Astrocyte (in vitro differentiated cells and primary cell): ENCODE data around the gene CELA2B. TPM values are rescaled to one million over a fixed set of nuclear protein-coding genes. Genes with fewer than 3 reads are reported as not detected.

Source experiments
- DNase-seq: peaks from one replicate; pipeline ENCODE4 v3.0.0-alpha.2; 2010; ENCODE audit warnings: low read depth
- FAIRE-seq: peaks from 2 replicates; lab custom pipeline; 2011; peaks lifted over from hg19 to GRCh38; lab: Jason Lieb, UNC
- H2AFZ ChIP-seq: 2 replicates; pipeline ENCODE4 v1.6.0; 2012; ENCODE audit warnings: low read depth, low read length, inconsistent platforms
- H3K27ac ChIP-seq: 2 replicates; pipeline ENCODE4 v1.5.1; 2011; ENCODE audit warnings: low read depth, low read length, inconsistent platforms
- H3K27me3 ChIP-seq: 2 replicates; pipeline ENCODE4 v1.6.0; 2011; ENCODE audit warnings: low read length, inconsistent platforms; ENCODE audit not compliant: insufficient read depth
- H3K36me3 ChIP-seq: 2 replicates; pipeline ENCODE4 v1.5.1; 2011; ENCODE audit warnings: low read length, inconsistent platforms; ENCODE audit not compliant: insufficient read depth
- H3K4me1 ChIP-seq: 2 replicates; pipeline ENCODE4 v1.5.1; 2011; ENCODE audit warnings: low read length, inconsistent platforms; ENCODE audit not compliant: insufficient read depth
- H3K4me2 ChIP-seq: 2 replicates; pipeline ENCODE4 v1.6.0; 2012; ENCODE audit warnings: low read length, inconsistent platforms
- H3K4me3 ChIP-seq: 2 replicates; pipeline ENCODE4 v1.5.1; 2011; ENCODE audit warnings: low read depth, mild to moderate bottlenecking, low read length, inconsistent platforms; ENCODE audit not compliant: insufficient read depth
- H3K79me2 ChIP-seq: 2 replicates; pipeline ENCODE4 v1.6.0; 2012; ENCODE audit warnings: mild to moderate bottlenecking, low read length, inconsistent platforms; ENCODE audit not compliant: insufficient read depth
- H3K9ac ChIP-seq: 2 replicates; pipeline ENCODE4 v1.6.0; 2012; ENCODE audit warnings: mild to moderate bottlenecking, low read length, inconsistent platforms
- H3K9me3 ChIP-seq: 2 replicates; pipeline ENCODE4 v1.5.1; 2012; ENCODE audit warnings: low read depth, mild to moderate bottlenecking, low read length, inconsistent platforms; ENCODE audit not compliant: insufficient read depth
- H4K20me1 ChIP-seq: 2 replicates; pipeline ENCODE4 v1.6.0; 2012; ENCODE audit warnings: low read length, inconsistent platforms; ENCODE audit not compliant: insufficient read depth
- H3K27ac Mint-ChIP-seq: one replicate; pipeline ENCODE4 v1.8.0; 2021; ENCODE audit warnings: mild to moderate bottlenecking, mixed read lengths; ENCODE audit not compliant: unreplicated experiment
- H3K27me3 Mint-ChIP-seq: one replicate; pipeline ENCODE4 v1.8.0; 2021; ENCODE audit warnings: low read depth, mixed read lengths; ENCODE audit not compliant: unreplicated experiment
- H3K36me3 Mint-ChIP-seq: one replicate; pipeline ENCODE4 v1.8.0; 2021; ENCODE audit warnings: low read depth, mixed read lengths; ENCODE audit not compliant: unreplicated experiment
- H3K4me1 Mint-ChIP-seq: one replicate; pipeline ENCODE4 v1.8.0; 2021; ENCODE audit warnings: low read depth, mixed read lengths; ENCODE audit not compliant: unreplicated experiment
- H3K4me3 Mint-ChIP-seq: one replicate; pipeline ENCODE4 v1.8.0; 2021; ENCODE audit warnings: mild to moderate bottlenecking, moderate library complexity, mixed read lengths; ENCODE audit not compliant: unreplicated experiment
- H3K9me3 Mint-ChIP-seq: one replicate; pipeline ENCODE4 v1.8.0; 2021; ENCODE audit warnings: mild to moderate bottlenecking, mixed read lengths; ENCODE audit not compliant: unreplicated experiment
- CTCF ChIP-seq: IDR thresholded peaks from 2 replicates; pipeline ENCODE4 v1.5.1; 2011; ENCODE audit warnings: low read depth, mild to moderate bottlenecking, inconsistent platforms, low read length, moderate library complexity; ENCODE audit not compliant: insufficient read depth
- EZH2 ChIP-seq: IDR thresholded peaks from 2 replicates; pipeline ENCODE4 v1.6.1; 2012; ENCODE audit warnings: mild to moderate bottlenecking, low read length, inconsistent platforms; ENCODE audit not compliant: insufficient read depth
- total RNA-seq: library from RNA; stranded (reverse); gene quantifications from 2 replicates; pipeline ENCODE4 v1.2.1, GENCODE V29; 2021

CELA2B gene
- total RNA-seq, 1 donor from 2014 or later = not detected

DNA sequence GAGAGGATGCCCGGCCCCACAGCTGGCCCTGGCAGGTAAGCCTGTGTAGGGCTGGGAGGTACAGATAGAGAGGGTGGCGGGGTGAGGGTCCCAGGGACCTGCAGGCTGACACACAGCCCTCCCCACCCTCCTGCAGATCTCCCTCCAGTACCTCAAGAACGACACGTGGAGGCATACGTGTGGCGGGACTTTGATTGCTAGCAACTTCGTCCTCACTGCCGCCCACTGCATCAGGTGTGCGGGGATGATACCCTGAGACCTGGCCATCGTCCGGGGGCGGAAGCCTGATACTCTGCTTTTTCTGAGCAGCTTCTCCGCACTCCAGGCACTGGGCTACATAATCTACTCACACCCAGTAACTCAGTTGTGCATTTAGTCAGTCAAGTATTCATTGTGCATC, 35.5 kb upstream of the CELA2B start:
- no peak overlapping the region for H3K27ac Mint-ChIP-seq
- H3K27me3 Mint-ChIP-seq = peaks cover 23% of the 10 kb centered on the region
- Histone ChIP-seq H3K27ac (no peak overlapping the region), H3K36me3 (no peaks in the 10 kb centered on the region), H3K4me3 (no peak overlapping the region), H3K79me2 (no peaks in the 10 kb centered on the region), H3K9me3 (no peaks in the 10 kb centered on the region), H4K20me1 (no peaks in the 10 kb centered on the region), H3K4me1 (no peaks in the 10 kb centered on the region), H3K9ac (no peak overlapping the region), H3K4me2 (no peak overlapping the region), H2AFZ (no peak overlapping the region), H3K27me3 (no peaks in the 10 kb centered on the region)
- no peaks in the 10 kb centered on the region for H3K36me3 Mint-ChIP-seq
- TF ChIP-seq EZH2 (no peak), CTCF (no peak)
- no peak for DNase-seq
- no peaks in the 10 kb centered on the region for H3K9me3 Mint-ChIP-seq
- H3K4me1 Mint-ChIP-seq = no peaks in the 10 kb centered on the region
- no peak for FAIRE-seq
- H3K4me3 Mint-ChIP-seq = no peak overlapping the region

GRCh38 chr1:15441247-15441646, 34.7 kb upstream of the CELA2B start:
- Histone ChIP-seq H3K4me3 (no peak overlapping the region), H3K27ac (no peak overlapping the region), H3K36me3 (no peaks in the 10 kb centered on the region), H3K27me3 (no peaks in the 10 kb centered on the region), H2AFZ (no peak overlapping the region), H3K9me3 (no peaks in the 10 kb centered on the region), H3K4me2 (no peak overlapping the region), H3K9ac (no peak overlapping the region), H3K79me2 (no peaks in the 10 kb centered on the region), H3K4me1 (no peaks in the 10 kb centered on the region), H4K20me1 (no peaks in the 10 kb centered on the region)
- Mint-ChIP-seq H3K36me3 (no peaks in the 10 kb centered on the region), H3K4me1 (no peaks in the 10 kb centered on the region), H3K27ac (no peak overlapping the region), H3K9me3 (no peaks in the 10 kb centered on the region), H3K4me3 (no peak overlapping the region), H3K27me3 (peaks cover 27% of the 10 kb centered on the region)
- DNase-seq (no peak), FAIRE-seq (no peak)
- TF ChIP-seq EZH2 (no peak), CTCF (no peak)

DNA sequence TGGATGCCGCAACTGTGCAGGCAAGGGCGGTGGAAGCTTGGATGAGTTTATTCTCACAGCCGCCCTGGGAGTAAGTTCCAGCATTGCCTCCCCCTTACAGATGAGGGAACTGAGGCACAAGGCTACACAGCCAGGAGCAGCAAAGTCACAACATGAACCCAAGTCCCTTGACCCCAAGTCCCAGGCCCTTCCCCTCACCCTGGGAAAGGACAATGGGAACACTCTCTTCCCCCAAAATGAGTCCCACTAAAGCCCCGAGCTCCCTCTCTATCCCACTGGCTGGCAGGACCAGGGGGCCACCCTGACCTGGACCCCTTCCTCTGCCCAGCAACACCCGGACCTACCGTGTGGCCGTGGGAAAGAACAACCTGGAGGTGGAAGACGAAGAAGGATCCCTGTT, 33.8 kb upstream of the CELA2B start:
- Histone ChIP-seq H4K20me1 (no peaks in the 10 kb centered on the region), H3K79me2 (no peaks in the 10 kb centered on the region), H3K36me3 (no peaks in the 10 kb centered on the region), H3K27ac (no peak overlapping the region), H3K9me3 (no peaks in the 10 kb centered on the region), H3K27me3 (peaks cover under 1% of the 10 kb centered on the region), H2AFZ (no peak overlapping the region), H3K4me2 (no peak overlapping the region), H3K4me1 (no peaks in the 10 kb centered on the region), H3K4me3 (no peak overlapping the region), H3K9ac (no peak overlapping the region)
- no peak for DNase-seq
- no peaks in the 10 kb centered on the region for H3K4me1 Mint-ChIP-seq
- no peak for TF ChIP-seq EZH2
- no peak for TF ChIP-seq CTCF
- no peak for FAIRE-seq
- no peaks in the 10 kb centered on the region for H3K9me3 Mint-ChIP-seq
- H3K27ac Mint-ChIP-seq = no peak overlapping the region
- H3K27me3 Mint-ChIP-seq = peaks cover 29% of the 10 kb centered on the region
- no peaks in the 10 kb centered on the region for H3K36me3 Mint-ChIP-seq
- no peak overlapping the region for H3K4me3 Mint-ChIP-seq
